ENCODE measurements around the gene GPC6.

The GPC6 gene

GRCh38 chr13:93789058-93789457 is 562.5 kb downstream of the GPC6 start:
- no peak for DNase-seq

DNA sequence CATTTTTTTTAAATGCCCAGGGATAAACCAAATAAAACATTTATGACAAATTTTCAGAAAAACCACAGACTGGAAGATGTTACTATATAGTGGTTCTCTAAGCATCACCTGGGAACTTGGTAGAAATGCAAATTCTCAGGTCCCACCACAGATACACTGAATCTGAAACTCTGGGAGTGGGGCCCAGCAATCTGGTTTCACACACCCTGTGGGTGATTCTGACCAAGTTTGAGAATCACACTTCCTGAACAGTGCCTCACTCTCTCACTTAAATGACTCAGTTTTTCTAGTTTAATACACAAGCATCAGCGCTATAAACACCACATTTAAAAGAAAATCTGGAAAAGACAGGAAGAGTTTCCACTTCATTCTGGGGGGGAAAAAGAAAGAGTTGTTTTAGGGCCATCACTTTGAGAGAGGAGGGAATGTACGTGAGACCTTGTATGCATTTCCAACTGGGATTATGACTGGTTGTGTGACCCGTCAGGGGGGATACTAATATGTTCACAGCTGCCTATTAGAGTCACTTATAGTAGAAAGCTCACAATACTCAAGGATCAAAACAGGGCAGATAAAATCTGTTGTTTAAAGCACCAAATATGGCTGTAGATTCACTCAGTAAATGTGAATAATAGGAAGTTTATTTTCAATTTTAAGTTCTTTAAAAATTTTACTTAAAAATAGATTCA is 567.7 kb downstream of the GPC6 start:
- DNase-seq: no peak

GRCh38 chr13:93797463-93797862 is 570.9 kb downstream of the GPC6 start:
- no peak for DNase-seq

DNA sequence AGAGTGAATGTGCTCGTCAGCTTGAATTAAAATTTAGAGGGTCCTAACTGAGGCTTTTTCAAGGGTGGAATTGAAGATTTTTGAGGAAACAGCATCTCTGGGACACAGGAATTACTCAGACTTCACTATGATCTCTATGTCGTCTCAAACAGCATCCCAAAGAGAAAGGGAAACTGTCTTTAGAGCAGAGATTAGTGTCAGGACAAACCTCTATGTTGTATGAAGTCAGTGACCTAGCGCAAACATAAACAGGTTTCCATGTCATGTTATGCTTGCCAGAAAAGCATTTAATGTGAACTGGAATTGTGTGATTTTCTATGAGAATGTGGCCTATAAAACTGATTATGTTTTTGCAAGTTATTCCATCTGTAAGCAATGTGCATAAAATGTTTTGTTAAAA is 573.7 kb downstream of the GPC6 start:
- DNase-seq: no peak

DNA sequence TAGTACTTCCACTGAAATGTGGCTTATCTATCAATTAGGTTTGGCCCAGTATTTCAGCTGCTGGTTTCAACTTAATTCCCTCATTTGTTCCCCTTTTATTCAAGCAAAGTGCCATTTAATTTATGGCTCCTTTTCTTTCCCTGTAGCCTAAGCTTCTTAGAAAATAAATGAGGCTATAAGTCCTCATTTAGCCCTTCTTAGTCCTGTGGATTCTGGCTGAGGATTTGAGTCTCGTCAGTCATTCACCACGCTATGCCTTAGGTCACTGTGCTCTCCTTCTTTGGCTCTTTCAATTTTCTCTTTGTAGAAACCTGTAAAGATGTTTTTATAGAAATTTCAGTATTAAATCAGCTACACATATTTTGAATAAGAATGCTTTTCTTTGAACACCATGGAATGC is 579.1 kb downstream of the GPC6 start:
- DNase-seq: no peak

GRCh38 chr13:93806861-93807260 is 580.3 kb downstream of the GPC6 start:
- no peak for DNase-seq

DNA sequence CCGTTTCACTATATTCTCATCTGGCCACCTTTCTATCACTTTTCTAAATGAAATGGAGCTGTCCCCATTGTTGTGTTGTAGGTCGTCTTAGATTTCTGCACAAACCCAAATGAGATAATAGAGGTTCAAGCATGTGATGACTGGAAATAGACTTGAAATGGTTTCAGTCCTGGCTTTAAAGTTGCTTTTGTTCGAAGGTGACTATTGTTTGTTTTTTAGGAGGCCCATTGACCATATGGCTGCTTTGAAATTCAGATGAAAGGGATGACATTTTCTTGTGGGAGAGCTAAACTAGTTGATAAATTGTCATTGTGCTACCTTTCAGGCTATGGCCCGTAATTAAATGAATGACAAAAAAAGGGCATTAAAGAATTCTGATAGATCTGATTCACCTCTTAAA is 583.7 kb downstream of the GPC6 start:
- DNase-seq: no peak

GRCh38 chr13:93811071-93811737 is 584.6 kb downstream of the GPC6 start:
- DNase-seq: no peak

GRCh38 chr13:93811738-93812112 is 585.1 kb downstream of the GPC6 start:
- DNase-seq: no peak

GRCh38 chr13:93814658-93815057 is 588.1 kb downstream of the GPC6 start:
- no peak for DNase-seq

DNA sequence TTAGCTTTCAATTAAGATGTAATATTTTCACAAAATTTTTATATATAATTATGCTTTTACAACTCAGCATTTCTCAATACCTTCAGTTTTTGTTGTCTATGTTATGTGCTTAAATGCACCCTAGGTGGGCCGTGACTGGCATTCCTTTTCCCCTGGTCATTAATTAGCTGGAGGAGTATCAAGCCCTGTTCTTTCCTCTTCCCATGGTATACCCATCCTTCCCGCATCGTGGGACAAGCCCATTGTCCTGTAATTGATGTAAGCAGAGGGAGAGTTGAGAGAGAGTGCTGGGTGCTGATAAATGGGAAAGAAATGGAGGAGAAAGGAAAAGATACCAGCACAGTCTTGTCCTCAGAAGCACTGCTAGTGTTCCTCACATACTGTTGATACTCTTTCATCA is 591.7 kb downstream of the GPC6 start:
- no peak for DNase-seq

- DNase-seq: no peak
Measured at GRCh38 chr13:93819331-93819890, 592.8 kb downstream of the GPC6 start.

DNA sequence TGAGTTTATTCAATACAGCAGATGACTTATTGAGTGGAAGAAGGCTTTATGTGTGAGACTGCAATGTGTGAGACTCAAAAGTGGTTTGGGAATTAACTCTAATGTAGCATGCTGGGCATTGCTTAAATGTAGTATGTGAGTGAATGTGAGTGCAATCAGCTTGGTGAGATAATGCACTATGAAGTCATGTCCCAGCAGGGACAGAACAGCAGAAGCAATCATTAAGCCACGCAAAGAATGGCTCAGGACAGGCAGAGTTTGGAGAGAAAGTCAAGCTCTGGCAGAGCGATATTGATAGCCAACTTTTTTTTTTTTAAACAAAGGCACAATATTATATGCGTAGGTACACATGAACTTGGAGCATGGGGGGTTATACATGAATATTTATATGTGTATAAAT is 597.7 kb downstream of the GPC6 start:
- DNase-seq: no peak

DNA sequence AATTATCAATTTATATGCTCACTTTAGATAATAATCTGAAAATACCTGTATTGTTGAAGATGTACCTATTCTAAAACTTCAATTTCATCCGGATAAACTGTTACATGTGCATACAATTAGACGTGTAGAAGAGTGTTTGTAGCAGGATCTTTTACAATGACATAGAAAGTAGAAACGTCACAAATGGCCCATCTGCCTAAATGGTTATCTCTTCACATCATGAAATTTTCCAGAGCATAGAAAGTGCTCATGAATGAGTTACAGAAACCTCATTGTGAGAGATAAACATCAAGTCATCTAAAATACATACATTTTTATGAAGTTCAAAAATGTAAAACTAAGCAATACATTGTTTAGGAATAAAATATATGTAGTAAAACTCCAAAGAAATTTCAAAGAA is 607.4 kb downstream of the GPC6 start:
- DNase-seq: no peak

GRCh38 chr13:93843082-93843481 is 616.5 kb downstream of the GPC6 start:
- no peak for DNase-seq

DNA sequence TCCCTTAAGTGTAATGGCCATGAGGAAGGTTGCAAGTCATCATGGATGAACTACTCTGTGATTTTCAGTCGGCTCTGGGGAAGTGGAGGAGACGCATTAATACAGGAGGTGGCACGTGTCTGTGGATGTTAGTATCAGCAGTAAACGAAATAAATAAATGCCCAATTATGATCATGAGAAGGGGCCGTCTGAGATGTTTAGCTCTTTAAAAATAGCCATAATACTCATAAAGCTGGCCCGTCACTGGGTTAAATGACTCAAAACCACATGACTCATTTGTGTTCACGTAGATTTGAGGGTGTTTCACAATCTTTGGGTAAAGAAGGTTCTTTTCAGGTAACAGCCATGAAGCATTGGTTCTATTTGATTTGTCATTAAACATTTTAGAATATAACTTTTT is 620.6 kb downstream of the GPC6 start:
- DNase-seq: no peak

DNA sequence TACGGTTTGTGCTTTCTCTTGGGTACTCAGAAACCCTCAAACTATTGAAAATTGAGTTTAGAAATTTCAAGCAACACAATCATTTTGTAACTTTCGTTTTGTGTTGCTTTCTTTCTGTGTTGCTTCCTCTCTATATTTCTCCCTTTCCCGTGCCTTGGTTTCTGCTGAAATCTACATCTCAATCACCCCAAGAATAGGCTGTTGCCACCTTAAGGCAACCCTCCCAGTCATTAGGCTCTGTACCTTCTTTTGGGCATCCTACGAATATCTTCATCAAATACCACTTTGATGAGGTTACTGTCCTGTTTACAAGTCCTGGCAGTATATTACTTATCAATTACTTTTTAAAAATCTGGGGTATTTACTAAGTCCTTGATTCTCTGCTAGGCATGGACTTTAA is 621.6 kb downstream of the GPC6 start:
- DNase-seq: no peak

DNA sequence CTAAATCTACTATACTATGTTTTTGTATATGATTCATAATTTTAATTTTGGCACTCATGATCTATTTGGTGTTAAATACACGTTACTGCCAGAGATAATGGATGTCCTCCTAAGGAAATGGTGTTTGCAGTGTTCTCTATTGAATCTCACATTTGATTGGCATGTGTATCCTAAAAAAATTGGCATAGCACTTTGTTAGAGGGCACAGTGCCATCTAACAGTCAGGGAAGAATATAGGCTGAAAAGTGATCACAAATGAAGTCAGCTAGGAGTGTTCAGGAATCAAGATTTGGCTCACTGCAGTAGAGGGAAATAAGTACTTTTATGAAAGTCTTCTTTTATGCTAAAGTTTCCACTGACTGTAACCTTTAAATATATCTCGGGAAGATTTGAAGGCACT is 624.6 kb downstream of the GPC6 start:
- DNase-seq: no peak

GRCh38 chr13:93853912-93854311 is 627.3 kb downstream of the GPC6 start:
- DNase-seq: no peak

GRCh38 chr13:93857126-93857525 is 630.5 kb downstream of the GPC6 start:
- DNase-seq: no peak

DNA sequence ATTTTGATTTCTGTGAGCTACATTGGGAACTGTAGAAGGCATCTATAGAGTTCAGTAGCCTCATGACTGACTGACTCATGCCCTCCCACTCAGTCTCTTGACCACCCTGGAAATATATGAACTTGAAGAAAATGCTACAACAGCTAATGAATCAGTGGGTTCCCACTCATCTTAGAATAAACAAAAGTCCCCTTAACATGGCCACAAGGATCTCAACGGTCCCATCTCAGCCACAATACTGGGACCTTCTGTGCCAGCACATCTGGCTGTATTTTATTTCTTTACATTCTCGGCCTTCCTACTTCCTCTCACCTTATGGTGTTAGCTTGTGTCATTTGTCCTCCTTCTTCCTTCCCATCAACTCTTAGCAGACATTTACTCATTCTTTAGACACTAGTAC is 633.1 kb downstream of the GPC6 start:
- no peak for DNase-seq

DNA sequence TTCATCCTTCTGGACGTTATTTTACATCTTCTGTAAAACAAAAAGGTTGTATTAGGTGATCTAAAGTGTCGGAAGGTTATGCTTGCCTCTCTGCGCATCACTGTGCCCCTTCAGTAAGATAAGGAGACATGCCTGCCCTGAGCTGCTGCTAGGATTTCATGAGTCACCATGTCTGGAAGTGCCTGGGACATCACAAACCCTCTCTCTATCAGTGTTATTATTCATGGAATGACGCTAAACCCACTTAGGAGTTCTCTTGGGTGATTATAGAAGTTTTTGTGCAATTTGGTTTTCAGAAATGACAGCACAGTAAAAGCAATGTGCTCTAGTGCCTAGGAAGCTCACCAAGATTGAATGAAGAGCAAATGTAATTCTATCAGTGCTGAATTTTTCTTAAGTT is 635.2 kb downstream of the GPC6 start:
- DNase-seq: no peak

GRCh38 chr13:93862259-93862658 is 635.7 kb downstream of the GPC6 start:
- DNase-seq: no peak

DNA sequence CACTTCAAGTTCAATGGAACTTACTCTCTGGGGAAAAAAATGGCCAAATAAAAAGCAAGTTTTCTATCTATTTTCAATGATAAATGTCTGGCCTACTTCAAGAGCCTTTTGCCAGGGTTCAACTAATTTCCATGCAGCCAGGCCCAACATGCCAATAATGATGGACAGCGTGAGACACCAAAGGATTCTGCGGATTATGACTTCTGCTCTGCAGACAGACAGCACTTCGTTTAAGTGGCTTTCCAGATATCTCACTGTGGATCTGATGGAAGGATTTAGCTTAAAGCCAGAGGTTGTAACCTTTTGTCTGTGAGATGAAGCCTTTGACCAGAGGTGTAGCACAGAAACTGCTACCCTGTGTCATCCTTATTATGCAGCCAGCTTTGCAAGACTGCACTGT is 638.6 kb downstream of the GPC6 start:
- DNase-seq: no peak

GRCh38 chr13:93867481-93867880 is 640.9 kb downstream of the GPC6 start:
- DNase-seq: no peak
